Suppressor macrophage (primary cell): Measurements from ENCODE around the gene ZNF783.
"Not testable (repeated sequence)": the region's sequence is repeated elsewhere in the genome, so short reads cannot be mapped to it uniquely, and the experiment has no call there.

ENCODE experiments used
- DNase-seq, 4 experiments: peaks; one replicate each; pipeline ENCODE4 v3.0.0-alpha.2; 2020 to 2022

The ZNF783 gene

DNA sequence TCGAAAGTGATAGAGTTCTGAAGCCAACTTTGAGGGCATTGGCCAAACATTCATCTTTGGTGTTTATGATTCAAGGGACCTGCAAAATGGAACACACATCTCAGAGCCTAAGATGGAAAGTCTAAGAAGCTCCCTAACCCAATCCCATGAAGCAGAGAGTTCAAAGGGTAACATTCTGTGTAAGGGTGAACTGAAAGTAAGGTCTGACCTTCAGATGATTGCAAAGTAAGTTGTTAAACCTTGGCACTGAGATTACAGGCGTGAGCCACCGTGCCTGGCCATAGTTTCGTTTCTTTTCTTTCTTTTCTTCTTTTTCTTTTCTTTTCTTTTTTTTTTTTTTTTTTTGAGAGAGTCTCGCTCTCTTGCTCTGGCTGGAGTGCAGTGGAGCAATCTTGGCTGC lies 20.3 kb upstream of the ZNF783 start:
- no peak for DNase-seq

- peak in 2 of 4 experiments; percentile 32 to 44 for DNase-seq
These were observed 16.8 kb upstream of the ZNF783 start for GRCh38 chr7:149245244-149245643.

DNA sequence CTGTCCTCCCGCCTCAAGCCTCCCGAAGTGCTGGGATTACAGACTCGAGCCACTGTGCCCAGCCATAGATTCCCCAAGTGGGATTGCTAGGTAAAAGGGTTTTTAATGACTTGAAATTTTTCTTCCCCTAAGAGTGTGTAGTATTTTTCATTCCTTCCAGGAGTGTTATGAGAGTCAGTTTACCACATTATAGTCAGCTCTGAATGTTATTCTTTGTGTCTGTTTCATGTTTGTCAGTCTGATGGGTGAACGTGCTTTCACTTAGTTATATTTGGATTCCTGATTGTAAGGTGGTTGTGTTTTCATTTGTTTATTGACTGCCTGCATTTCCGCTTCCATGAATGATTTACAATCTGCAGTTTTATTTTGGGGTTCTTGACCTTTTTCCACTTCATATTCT lies 16.3 kb upstream of the ZNF783 start:
- no peak for DNase-seq

DNA sequence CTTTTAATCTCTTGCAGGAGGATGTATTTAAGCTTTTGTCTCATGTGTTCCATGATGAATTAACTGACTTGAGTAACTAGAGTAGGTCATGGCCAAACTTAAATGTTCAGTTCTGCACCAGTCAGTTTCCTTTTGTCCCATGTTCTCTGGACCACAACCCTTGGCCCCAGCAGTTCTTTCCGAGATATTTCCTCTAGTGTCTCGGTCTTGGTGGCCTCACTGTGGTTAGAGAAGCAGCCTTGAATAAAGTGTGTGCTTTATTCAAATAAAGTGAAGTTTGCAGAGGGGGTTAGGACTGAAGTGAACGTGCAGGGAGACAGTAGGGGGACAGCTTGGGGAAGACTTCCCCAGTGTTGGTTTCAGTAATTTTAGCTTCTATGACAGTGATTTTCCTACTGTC lies 13.2 kb upstream of the ZNF783 start:
- no peak for DNase-seq

- DNase-seq, result not testable (repeated sequence)
These were observed 11.8 kb upstream of the ZNF783 start for GRCh38 chr7:149250151-149250550.

- not testable (repeated sequence) for DNase-seq
These were observed 10.5 kb upstream of the ZNF783 start for GRCh38 chr7:149251518-149251917.

DNA sequence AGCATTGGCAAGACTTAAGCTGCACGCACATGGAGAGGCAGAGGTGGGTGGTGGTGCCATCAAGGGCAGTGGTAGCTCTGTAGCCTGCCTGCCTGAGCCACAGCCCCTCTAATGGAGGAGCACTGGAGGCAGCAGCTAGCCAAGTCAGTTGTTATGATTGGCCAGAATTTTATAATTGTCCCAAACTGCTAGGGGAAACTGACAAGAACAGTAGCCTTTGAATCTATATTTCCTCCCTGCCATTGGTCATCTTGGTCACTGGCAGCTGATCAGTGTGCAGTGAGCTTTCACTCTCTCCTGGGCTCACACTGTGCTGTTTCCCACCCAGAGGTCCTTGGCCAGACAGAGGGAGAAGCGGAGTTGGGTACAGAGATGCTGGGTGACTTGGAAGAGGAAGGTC lies 9.6 kb upstream of the ZNF783 start:
- no peak for DNase-seq

GRCh38 chr7:149253665-149254064 lies 8.3 kb upstream of the ZNF783 start:
- no peak for DNase-seq

GRCh38 chr7:149254181-149254858 lies 7.7 kb upstream of the ZNF783 start:
- no peak for DNase-seq

- DNase-seq, result no peak
These were observed 6.8 kb upstream of the ZNF783 start for GRCh38 chr7:149255174-149255573.

DNA sequence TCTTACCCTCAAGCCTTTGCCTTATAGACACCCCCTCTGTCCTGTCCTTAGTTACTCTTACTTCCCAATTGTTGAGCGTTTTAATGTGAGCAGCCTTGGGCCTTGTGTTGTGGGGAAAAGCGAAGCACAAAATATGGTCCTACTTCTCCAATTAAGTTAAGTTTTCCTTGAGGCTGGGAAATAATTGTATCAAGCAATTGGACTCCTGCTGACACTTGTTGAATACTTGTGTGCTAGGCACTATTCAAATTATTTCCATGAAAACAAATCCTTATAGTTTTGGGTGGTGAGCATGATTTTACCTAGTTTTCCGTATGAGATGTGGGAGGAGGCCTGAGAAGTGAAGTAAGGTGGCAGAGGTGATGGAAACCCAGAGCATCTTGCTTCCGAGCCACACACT lies 5.4 kb upstream of the ZNF783 start:
- no peak for DNase-seq

DNA sequence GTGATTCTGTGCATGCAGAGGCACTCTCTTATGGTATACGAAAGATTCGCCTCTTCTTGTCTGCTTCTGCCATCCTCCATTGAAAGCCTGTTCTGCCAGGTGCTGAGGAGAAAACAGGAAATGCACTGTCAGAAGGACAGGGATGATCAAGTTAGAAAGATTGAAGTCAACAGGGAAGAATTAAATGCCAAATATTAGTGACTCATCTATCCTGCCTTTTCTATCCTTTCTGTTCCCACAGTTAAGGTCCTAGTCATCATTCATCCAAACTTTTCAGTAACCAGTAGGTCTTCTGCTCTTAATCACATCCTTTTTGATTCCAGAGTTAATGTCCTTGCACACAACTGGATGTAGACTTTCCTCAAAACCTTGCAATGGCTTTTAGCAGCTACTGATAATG lies 4.8 kb upstream of the ZNF783 start:
- DNase-seq, result no peak

GRCh38 chr7:149261316-149261828 lies 624 bp upstream of the ZNF783 start:
- peak in 2 of 4 experiments; percentile 16 for DNase-seq

- no peak for DNase-seq
These were observed 4.5 kb downstream of the ZNF783 start for GRCh38 chr7:149266451-149266850.

DNA sequence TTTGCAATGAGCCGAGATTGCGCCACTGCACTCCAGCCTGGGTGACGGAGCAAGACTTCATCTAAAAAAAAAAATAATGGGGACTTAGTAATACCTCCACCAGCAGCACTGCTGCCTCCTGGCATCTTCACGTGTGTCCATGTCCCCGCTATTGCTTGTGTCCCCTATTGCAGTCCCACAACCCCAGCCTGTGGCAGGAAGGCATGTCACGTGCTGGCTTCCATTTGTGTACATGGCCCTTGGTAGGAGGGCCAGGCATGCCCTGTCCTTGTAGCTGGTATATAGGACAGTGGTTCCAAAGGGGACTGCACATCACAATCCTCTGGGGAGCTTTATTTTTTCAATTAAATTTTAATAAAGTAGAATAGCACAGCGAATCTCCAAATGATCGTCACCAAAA lies 5.7 kb downstream of the ZNF783 start:
- no peak for DNase-seq

DNA sequence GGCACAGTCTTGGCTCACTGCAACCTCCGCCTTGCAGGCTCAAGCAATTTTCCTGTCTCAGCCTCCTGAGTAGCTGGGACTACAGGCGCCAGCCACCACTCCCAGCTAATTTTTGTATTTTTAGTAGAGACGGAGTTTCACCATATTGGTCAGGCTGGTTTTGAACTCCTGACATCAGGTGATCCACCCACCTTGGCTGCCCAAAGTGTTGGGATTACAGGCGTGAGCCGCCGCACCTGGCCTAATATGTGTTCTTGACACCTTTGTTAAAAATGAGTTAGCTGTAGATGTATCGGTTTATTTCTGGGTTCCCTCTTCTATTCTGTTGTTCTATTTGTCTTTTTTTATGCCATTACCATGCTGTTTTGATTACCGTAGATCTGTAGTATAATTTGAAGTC lies 12.4 kb downstream of the ZNF783 start:
- not testable (repeated sequence) for DNase-seq

DNA sequence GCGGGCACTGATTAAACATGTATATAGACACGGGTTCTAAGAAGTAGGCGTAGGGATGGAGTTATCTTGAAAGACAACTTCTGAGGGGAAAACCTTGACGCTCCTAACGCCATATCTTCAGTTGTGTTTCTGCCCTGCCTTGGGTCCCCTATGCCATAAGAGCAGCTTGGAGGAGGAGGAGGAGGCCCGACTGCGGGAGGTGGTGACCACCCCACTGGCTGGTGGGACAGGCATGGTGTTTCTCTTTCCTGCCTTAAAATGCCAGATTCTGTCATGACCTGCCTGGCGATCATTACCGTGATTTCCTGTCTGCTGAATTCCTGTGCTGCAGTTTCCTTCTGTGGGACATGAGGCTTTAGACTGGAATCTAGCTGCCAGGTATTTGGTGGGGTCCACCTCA lies 15.9 kb downstream of the ZNF783 start:
- DNase-seq, result no peak

DNA sequence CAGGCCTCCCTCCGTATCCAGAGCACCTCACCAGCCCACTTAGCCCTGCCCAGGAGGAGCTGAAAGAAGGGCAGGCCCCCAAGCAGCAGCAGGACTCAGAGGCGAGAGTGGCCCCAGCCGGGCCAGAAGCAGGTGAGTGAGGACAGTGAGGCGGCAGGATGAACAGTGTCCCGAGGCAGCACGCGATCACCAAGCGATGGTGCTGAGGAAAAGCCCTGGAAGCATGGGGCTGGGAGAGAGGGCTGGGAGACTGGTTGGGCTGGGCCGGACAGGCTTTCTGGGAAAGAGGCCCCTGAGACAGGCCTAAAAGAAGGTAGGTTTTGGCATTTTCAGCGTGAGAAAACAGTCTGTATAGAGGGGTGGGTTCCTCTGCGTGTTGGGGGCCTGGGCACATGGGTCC lies 16.4 kb downstream of the ZNF783 start:
- no peak for DNase-seq

DNA sequence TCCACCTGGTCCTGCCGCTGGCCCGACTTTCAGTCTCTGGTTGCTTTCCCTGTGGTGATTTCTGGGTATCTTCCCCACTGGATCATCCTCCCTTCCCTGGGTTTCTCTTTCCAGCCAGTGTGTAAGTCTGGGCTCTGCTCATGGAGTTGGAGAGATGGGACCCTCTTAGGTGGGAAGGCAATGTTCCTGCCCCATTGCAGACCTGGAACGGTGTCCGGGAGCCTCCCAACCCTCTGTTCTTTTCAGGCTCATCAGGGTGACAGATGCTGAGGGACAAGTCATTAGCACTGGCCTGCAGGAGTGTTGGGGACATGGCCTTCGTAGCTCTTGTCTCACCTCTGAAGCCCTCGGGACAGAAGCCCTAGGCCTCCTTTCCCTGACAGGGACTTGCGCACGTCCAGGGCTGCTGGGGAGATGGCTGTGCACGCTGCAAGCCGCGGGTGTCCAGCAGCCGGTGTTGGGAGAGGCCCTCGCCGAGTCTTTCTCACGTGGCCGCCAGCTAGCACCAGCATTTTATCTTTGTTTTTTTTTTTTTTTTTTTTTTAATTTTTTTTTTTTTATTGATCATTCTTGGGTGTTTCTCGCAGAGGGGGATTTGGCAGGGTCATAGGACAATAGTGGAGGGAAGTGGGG lies 17.2 kb downstream of the ZNF783 start:
- DNase-seq, result no peak

- no peak for DNase-seq
These were observed 18.2 kb downstream of the ZNF783 start for GRCh38 chr7:149280151-149280550.

DNA sequence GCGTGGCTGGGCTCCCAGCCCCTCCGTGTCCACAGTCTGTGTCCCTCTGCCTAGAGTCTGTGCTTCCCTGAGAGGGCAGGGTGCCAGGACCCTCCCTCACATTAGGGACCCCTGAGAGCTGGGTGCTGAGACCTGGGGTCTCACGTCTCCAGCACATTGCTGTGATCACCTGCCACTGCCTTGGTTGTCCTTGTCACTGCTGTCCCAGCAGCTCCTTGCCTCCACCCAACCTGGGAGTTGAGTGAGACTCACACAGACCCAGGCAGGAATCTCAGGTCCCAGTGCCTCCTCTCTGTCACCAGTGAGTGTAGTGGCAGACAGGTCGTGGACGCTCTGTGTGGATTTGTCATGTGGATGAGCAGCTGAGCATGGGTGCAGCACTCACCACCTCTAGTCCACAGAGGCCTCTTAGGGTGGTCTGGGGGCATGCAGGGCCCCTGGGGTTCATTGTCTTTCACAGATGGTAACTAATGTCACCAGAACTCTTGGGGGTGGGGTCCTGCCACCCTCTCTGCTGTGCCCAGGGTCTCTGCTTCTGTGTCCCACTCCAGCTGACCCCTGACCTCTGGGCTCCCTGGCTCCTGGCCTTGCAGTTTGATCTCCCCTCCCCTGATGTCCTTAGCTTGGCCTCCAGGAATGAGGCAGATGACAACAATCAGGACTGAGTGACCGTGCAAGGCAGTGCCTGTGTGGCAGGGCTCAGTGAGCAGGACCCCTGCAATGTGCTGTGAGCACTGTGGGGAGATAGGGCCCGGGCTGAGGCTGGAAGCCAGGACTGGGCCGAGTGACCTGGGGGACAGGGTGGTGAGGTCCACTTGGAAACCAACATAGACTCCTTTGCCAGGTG lies 18.9 kb downstream of the ZNF783 start:
- DNase-seq, result no peak

GRCh38 chr7:149281508-149282330 lies 19.7 kb downstream of the ZNF783 start:
- DNase-seq, result no peak

- no peak for DNase-seq
These were observed 20.3 kb downstream of the ZNF783 start for GRCh38 chr7:149282331-149282655.
